Spleen (tissue), 7 donors: ENCODE data around the gene PPP1R9A.

Source experiments
- CTCF ChIP-seq, 11 experiments: fragments of 200-600 bp in 7 of 11; fragments of 450-650 bp in 4 of 11; sonication (generic) in 4 of 11; IDR thresholded peaks in 8 of 11; conservative IDR thresholded peaks in 3 of 11; 1 replicate in 7 of 11; 2 replicates in 4 of 11; pipeline versions ENCODE4 v1.4.0 to v1.8.0; 2016 to 2021; ENCODE audit warnings: antibody characterized with exemption in 11 of 11, inconsistent platforms in 4 of 11, mild to moderate bottlenecking in 1 of 11
- POLR2A ChIP-seq, 3 donors: fragments of 450-650 bp; IDR thresholded peaks; one replicate each; pipeline ENCODE4 v1.5.1; 2017; ENCODE audit warnings: antibody characterized with exemption in 3 of 3, mild to moderate bottlenecking in 1 of 3
- donor health status: DM: no; HTN: no; CAD: no; lungs with moderate emphysema.
- donor health status: DM: no; HTN: no; CAD: no.
- donor health status: DM: no; HTN: no; CAD: no.

GRCh38 chr7:95026421-95027072 is 119.2 kb downstream of the PPP1R9A start:
- TF ChIP-seq POLR2A (IDR thresholded peaks at IDR 0.05) (no peak), CTCF (IDR thresholded peaks at IDR 0.05 in 8 of 11, conservative IDR thresholded peaks at IDR 0.05 in 3 of 11) (no peak)
